DND-41 (cell line): Measurements from ENCODE around the gene AMZ2.
"Not testable (repeated sequence)": the region's sequence is repeated elsewhere in the genome, so short reads cannot be mapped to it uniquely, and the experiment has no call there.

Source experiments
- ATAC-seq: fragments of 200-7000 bp; cut with Tn5 transposase; 3 replicates; pipeline ENCODE4 v1.9.1; 2021; ENCODE audit warnings: low read depth; ENCODE audit not compliant: insufficient read depth
- DNase-seq: peaks from one replicate; pipeline ENCODE4 v3.0.0-alpha.2; 2020
- H2AFZ ChIP-seq: 2 replicates; pipeline ENCODE4 v1.6.0; 2012; ENCODE audit warnings: low read depth, low read length
- H3K27ac ChIP-seq: 2 replicates; pipeline ENCODE4 v1.5.1; 2012; ENCODE audit warnings: low read length, inconsistent platforms
- H3K27me3 ChIP-seq: fragments of 200-600 bp; sonication (generic); 2 replicates; pipeline ENCODE4 v1.6.0; 2012; ENCODE audit warnings: low read length, mild to moderate bottlenecking, inconsistent platforms; ENCODE audit not compliant: insufficient read depth, poor library complexity
- H3K36me3 ChIP-seq: 2 replicates; pipeline ENCODE4 v1.5.1; 2012; ENCODE audit warnings: low read length, inconsistent platforms; ENCODE audit not compliant: insufficient read depth
- H3K4me1 ChIP-seq: 2 replicates; pipeline ENCODE4 v1.5.1; 2012; ENCODE audit warnings: mild to moderate bottlenecking, low read length; ENCODE audit not compliant: insufficient read depth
- H3K4me2 ChIP-seq: 2 replicates; pipeline ENCODE4 v1.6.0; 2012; ENCODE audit warnings: mild to moderate bottlenecking, moderate library complexity, low read length, inconsistent platforms; ENCODE audit not compliant: insufficient read depth
- H3K4me3 ChIP-seq, 2 experiments: fragments of 200-600 bp in 1 of 2; shearing (Covaris generic) in 1 of 2; 2 replicates each; pipeline ENCODE4 v1.5.1; 2012 to 2016; ENCODE audit warnings: inconsistent platforms in 2 of 2, low read length in 2 of 2, mild to moderate bottlenecking in 2 of 2, low read depth in 1 of 2, moderate library complexity in 1 of 2
- H3K79me2 ChIP-seq: 2 replicates; pipeline ENCODE4 v1.6.0; 2012; ENCODE audit warnings: low read length, inconsistent platforms; ENCODE audit not compliant: insufficient read depth
- H3K9ac ChIP-seq: 2 replicates; pipeline ENCODE4 v1.6.0; 2012; ENCODE audit warnings: low read depth, mild to moderate bottlenecking, inconsistent platforms, low read length, moderate library complexity
- H3K9me3 ChIP-seq: 2 replicates; pipeline ENCODE4 v1.5.1; 2012; ENCODE audit warnings: low read length, moderate library complexity, mild to moderate bottlenecking, inconsistent platforms; ENCODE audit not compliant: insufficient read depth, severe bottlenecking
- H4K20me1 ChIP-seq: 2 replicates; pipeline ENCODE4 v1.6.0; 2012; ENCODE audit warnings: low read length; ENCODE audit not compliant: insufficient read depth
- CTCF ChIP-seq: IDR thresholded peaks from 2 replicates; pipeline ENCODE4 v1.5.1; 2012; ENCODE audit warnings: borderline replicate concordance, low read length, moderate library complexity, mild to moderate bottlenecking; ENCODE audit not compliant: poor library complexity, severe bottlenecking; ENCODE audit errors: extremely low read depth
- EZH2 ChIP-seq: IDR thresholded peaks from 3 replicates; pipeline ENCODE4 v1.6.1; 2012; ENCODE audit warnings: borderline replicate concordance, low read depth, mild to moderate bottlenecking, moderate library complexity, low read length, inconsistent platforms; ENCODE audit not compliant: severe bottlenecking

Gene AMZ2

GRCh38 chr17:68273722-68274121, 25.9 kb downstream of the AMZ2 start:
- no peak for DNase-seq
- Histone ChIP-seq H3K79me2 (peaks cover under 1% of the 10 kb centered on the region), H4K20me1 (no peaks in the 10 kb centered on the region), H2AFZ (no peak overlapping the region), H3K36me3 (peaks cover 58% of the 10 kb centered on the region), H3K9ac (no peak overlapping the region), H3K27me3 (no peaks in the 10 kb centered on the region), H3K9me3 (no peaks in the 10 kb centered on the region), H3K27ac (no peak overlapping the region), H3K4me2 (no peak overlapping the region), H3K4me3 (no peak overlapping the region), H3K4me1 (no peaks in the 10 kb centered on the region)
- TF ChIP-seq CTCF (no peak), EZH2 (no peak)
- no peak for ATAC-seq

- Histone ChIP-seq H3K79me2 (peaks cover 21% of the 10 kb centered on the region), H3K36me3 (peaks cover 58% of the 10 kb centered on the region)
- not testable (repeated sequence) for H3K4me2 ChIP-seq
Observed at GRCh38 chr17:68276339-68276738, 28.5 kb downstream of the AMZ2 start.

GRCh38 chr17:68277807-68278206, 30.0 kb downstream of the AMZ2 start:
- Histone ChIP-seq H3K27ac (no peak overlapping the region), H2AFZ (no peak overlapping the region), H3K4me3 (no peak overlapping the region), H3K9me3 (no peaks in the 10 kb centered on the region), H3K79me2 (peaks cover 24% of the 10 kb centered on the region), H3K36me3 (peaks cover 46% of the 10 kb centered on the region), H3K4me2 (no peak overlapping the region), H3K27me3 (no peaks in the 10 kb centered on the region), H3K4me1 (no peaks in the 10 kb centered on the region), H3K9ac (no peak overlapping the region), H4K20me1 (no peaks in the 10 kb centered on the region)
- no peak for DNase-seq
- no peak for TF ChIP-seq EZH2
- TF ChIP-seq CTCF = no peak
- ATAC-seq = no peak

More at GRCh38 chr17:68276339-68276738, 28.5 kb downstream of the AMZ2 start:
- H2AFZ ChIP-seq, H3K27ac ChIP-seq, H4K20me1 ChIP-seq, ATAC-seq, H3K9ac ChIP-seq, DNase-seq, H3K4me1 ChIP-seq, H3K4me3 ChIP-seq, H3K9me3 ChIP-seq, H3K27me3 ChIP-seq: not testable (repeated sequence)

GRCh38 chr17:68281965-68282364, 34.1 kb downstream of the AMZ2 start:
- not testable (repeated sequence) for H3K27ac ChIP-seq, DNase-seq, H3K4me3 ChIP-seq, H3K9ac ChIP-seq, H4K20me1 ChIP-seq, H3K27me3 ChIP-seq, ATAC-seq, H3K4me2 ChIP-seq, H3K9me3 ChIP-seq, H3K4me1 ChIP-seq, H2AFZ ChIP-seq
- Histone ChIP-seq H3K79me2 (peaks cover 24% of the 10 kb centered on the region), H3K36me3 (peaks cover 27% of the 10 kb centered on the region)
